Common myeloid progenitor, CD34-positive (primary cell): Measurements from ENCODE around the gene CLCN2.
"Not testable (repeated sequence)": the region's sequence is repeated elsewhere in the genome, so short reads cannot be mapped to it uniquely, and the experiment has no call there.

Experiments
- CTCF ChIA-PET: fragments of 350-600 bp; sonication (Branson Sonifier 250); formaldehyde crosslinking; loops from one replicate; lab custom pipeline; 2021; ENCODE audit warnings: antibody characterized with exemption; lab: Charles Lee
- POLR2A ChIA-PET: fragments of 350-600 bp; sonication (Branson Sonifier 250); formaldehyde crosslinking; loops from one replicate; lab custom pipeline; 2021; ENCODE audit warnings: antibody characterized with exemption; lab: Charles Lee
- DNase-seq, 3 donors: peaks; one replicate each; pipeline versions ENCODE4 v3.0.0 to v3.0.0-alpha.2; 2013
- H3K27ac ChIP-seq, 2 experiments: 1 replicate in 1 of 2; 2 replicates in 1 of 2; pipeline ENCODE4 v1.7.0; 2013; ENCODE audit warnings: inconsistent platforms in 2 of 2, low read length in 2 of 2, mild to moderate bottlenecking in 2 of 2, low read depth in 1 of 2, moderate library complexity in 1 of 2; ENCODE audit not compliant: severe bottlenecking in 2 of 2, insufficient read depth in 1 of 2, poor library complexity in 1 of 2
- H3K27me3 ChIP-seq, 5 experiments: replicated peaks in 2 of 5; 1 replicate in 3 of 5; 2 replicates in 2 of 5; pipeline versions ENCODE4 v1.6.1 to v1.7.0; 2013; ENCODE audit warnings: low read length in 4 of 5, mild to moderate bottlenecking in 2 of 5, moderate library complexity in 2 of 5, inconsistent platforms in 1 of 5; ENCODE audit not compliant: insufficient read depth in 5 of 5, control insufficient read depth in 4 of 5
- H3K36me3 ChIP-seq, 4 experiments: 1 replicate in 2 of 4; 2 replicates in 2 of 4; pipeline versions ENCODE4 v1.6.1 to v1.7.0; 2013; ENCODE audit warnings: low read length in 3 of 4, control low read depth in 1 of 4, mild to moderate bottlenecking in 1 of 4; ENCODE audit not compliant: control insufficient read depth in 4 of 4, insufficient read depth in 4 of 4
- H3K4me1 ChIP-seq, 4 experiments: 1 replicate in 3 of 4; 2 replicates in 1 of 4; pipeline versions ENCODE4 v1.6.1 to v1.7.1; 2013; ENCODE audit warnings: low read length in 3 of 4, mild to moderate bottlenecking in 3 of 4, control low read depth in 1 of 4, inconsistent platforms in 1 of 4, moderate library complexity in 1 of 4; ENCODE audit not compliant: control insufficient read depth in 4 of 4, insufficient read depth in 4 of 4; ENCODE audit errors: control extremely low read depth in 1 of 4
- H3K4me3 ChIP-seq, 7 experiments: 1 replicate in 4 of 7; 2 replicates in 3 of 7; pipeline versions ENCODE4 v1.5.1 to v1.7.0; 2013; ENCODE audit warnings: mild to moderate bottlenecking in 7 of 7, low read length in 6 of 7, moderate library complexity in 6 of 7, inconsistent platforms in 2 of 7, low read depth in 2 of 7, control low read depth in 1 of 7; ENCODE audit not compliant: insufficient read depth in 4 of 7, control insufficient read depth in 1 of 7; ENCODE audit errors: extremely low read depth in 1 of 7
- H3K9me3 ChIP-seq, 5 experiments: 1 replicate in 4 of 5; 2 replicates in 1 of 5; pipeline versions ENCODE4 v1.6.1 to v1.7.1; 2013; ENCODE audit warnings: low read length in 4 of 5, mild to moderate bottlenecking in 2 of 5, inconsistent platforms in 1 of 5, low read depth in 1 of 5, moderate library complexity in 1 of 5; ENCODE audit not compliant: control insufficient read depth in 4 of 5, insufficient read depth in 2 of 5; ENCODE audit errors: control extremely low read depth in 1 of 5
- WGBS: methylation state at CpG from one replicate; pipeline ENCODE4 v1.1.5; 2013; ENCODE audit not compliant: insufficient coverage; 5-methylcytosine and 5-hydroxymethylcytosine counted together

CLCN2 gene

GRCh38 chr3:184346480-184347190 is 14.8 kb downstream of the CLCN2 start:
- peaks cover 0 to 15% (median 6%) of the 10 kb centered on the region in 4 experiments for H3K36me3 ChIP-seq
- POLR2A ChIA-PET, result no interaction called here
- CTCF ChIA-PET, result interaction anchor here (0.8 to 2.7 kb wide), 7 partner anchors 8 to 185 kb away, joined by 3 to 9 read pairs (median 5); no protein-coding TSS in a partner anchor
- no peak overlapping the region for H3K4me3 ChIP-seq
- WGBS, result 96% methylated on average over 18 of the region's 20 CpGs
- DNase-seq, result no peak
- no peaks in the 10 kb centered on the region for H3K9me3 ChIP-seq
- H3K27ac ChIP-seq, result peak overlapping the region in 1 of 2 experiments; percentile 67
- peaks cover 0 to 23% (median 10%) of the 10 kb centered on the region in 4 experiments for H3K4me1 ChIP-seq
- H3K27me3 ChIP-seq, result no peaks in the 10 kb centered on the region

DNA sequence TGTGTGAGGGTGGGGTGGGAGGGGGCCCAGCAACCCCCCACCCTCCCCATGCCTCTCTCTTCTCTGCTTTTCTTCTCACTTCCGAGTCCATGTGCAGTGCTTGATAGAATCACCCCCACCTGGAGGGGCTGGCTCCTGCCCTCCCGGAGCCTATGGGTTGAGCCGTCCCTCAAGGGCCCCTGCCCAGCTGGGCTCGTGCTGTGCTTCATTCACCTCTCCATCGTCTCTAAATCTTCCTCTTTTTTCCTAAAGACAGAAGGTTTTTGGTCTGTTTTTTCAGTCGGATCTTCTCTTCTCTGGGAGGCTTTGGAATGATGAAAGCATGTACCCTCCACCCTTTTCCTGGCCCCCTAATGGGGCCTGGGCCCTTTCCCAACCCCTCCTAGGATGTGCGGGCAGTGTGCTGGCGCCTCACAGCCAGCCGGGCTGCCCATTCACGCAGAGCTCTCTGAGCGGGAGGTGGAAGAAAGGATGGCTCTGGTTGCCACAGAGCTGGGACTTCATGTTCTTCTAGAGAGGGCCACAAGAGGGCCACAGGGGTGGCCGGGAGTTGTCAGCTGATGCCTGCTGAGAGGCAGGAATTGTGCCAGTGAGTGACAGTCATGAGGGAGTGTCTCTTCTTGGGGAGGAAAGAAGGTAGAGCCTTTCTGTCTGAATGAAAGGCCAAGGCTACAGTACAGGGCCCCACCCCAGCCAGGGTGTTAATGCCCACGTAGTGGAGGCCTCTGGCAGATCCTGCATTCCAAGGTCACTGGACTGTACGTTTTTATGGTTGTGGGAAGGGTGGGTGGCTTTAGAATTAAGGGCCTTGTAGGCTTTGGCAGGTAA is 15.9 kb downstream of the CLCN2 start:
- Histone ChIP-seq H3K27me3 (no peaks in the 10 kb centered on the region), H3K36me3 (peaks cover 0 to 15% (median 5%) of the 10 kb centered on the region in 4 experiments), H3K9me3 (no peaks in the 10 kb centered on the region), H3K4me1 (peaks cover 0 to 30% (median 11%) of the 10 kb centered on the region in 4 experiments), H3K27ac (no peak overlapping the region), H3K4me3 (no peak overlapping the region)
- ChIA-PET CTCF (interaction anchor here (1.3 to 2.7 kb wide), 6 partner anchors 9 to 186 kb away, joined by 3 to 12 read pairs (median 8); no protein-coding TSS in a partner anchor), POLR2A (no interaction called here)
- 80% methylated on average over 13 of the region's 14 CpGs for WGBS
- DNase-seq, result peak in 2 of 3 donors; percentile 57 to 70

DNA sequence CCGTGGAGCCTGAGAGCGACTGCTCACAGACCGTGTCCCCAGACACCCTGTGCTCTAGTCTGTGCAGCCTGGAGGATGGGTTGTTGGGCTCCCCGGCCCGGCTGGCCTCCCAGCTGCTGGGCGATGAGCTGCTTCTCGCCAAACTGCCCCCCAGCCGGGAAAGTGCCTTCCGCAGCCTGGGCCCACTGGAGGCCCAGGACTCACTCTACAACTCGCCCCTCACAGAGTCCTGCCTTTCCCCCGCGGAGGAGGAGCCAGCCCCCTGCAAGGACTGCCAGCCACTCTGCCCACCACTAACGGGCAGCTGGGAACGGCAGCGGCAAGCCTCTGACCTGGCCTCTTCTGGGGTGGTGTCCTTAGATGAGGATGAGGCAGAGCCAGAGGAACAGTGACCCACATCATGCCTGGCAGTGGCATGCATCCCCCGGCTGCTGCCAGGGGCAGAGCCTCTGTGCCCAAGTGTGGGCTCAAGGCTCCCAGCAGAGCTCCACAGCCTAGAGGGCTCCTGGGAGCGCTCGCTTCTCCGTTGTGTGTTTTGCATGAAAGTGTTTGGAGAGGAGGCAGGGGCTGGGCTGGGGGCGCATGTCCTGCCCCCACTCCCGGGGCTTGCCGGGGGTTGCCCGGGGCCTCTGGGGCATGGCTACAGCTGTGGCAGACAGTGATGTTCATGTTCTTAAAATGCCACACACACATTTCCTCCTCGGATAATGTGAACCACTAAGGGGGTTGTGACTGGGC is 16.7 kb downstream of the CLCN2 start:
- DNase-seq, result no peak
- Histone ChIP-seq H3K4me3 (no peak overlapping the region), H3K27ac (no peak overlapping the region), H3K27me3 (no peaks in the 10 kb centered on the region), H3K4me1 (peaks cover 0 to 30% (median 11%) of the 10 kb centered on the region in 4 experiments), H3K9me3 (no peaks in the 10 kb centered on the region), H3K36me3 (peaks cover 0 to 15% (median 5%) of the 10 kb centered on the region in 4 experiments)
- WGBS, result 97% methylated on average over 10 of the region's 24 CpGs
- POLR2A ChIA-PET, result no interaction called here
- CTCF ChIA-PET, result interaction anchor here (0.8 to 2.7 kb wide), 6 partner anchors 9 to 169 kb away, joined by 3 to 12 read pairs (median 8); no protein-coding TSS in a partner anchor

- DNase-seq, result no peak
- Histone ChIP-seq H3K36me3 (peaks cover 0 to 15% (median 5%) of the 10 kb centered on the region in 4 experiments), H3K4me1 (peaks cover 0 to 25% (median 12%) of the 10 kb centered on the region in 4 experiments), H3K4me3 (no peak overlapping the region), H3K27ac (no peak overlapping the region), H3K9me3 (no peaks in the 10 kb centered on the region), H3K27me3 (no peaks in the 10 kb centered on the region)
- WGBS, result 100% methylated on average over 4 of the region's 5 CpGs
- CTCF ChIA-PET, result interaction anchor here (0.9 to 2.1 kb wide), 3 partner anchors 8 to 41 kb away, joined by 3 to 6 read pairs (median 4); no protein-coding TSS in a partner anchor
- POLR2A ChIA-PET, result no interaction called here
These were observed 18.1 kb downstream of the CLCN2 start for GRCh38 chr3:184343200-184343876.

DNA sequence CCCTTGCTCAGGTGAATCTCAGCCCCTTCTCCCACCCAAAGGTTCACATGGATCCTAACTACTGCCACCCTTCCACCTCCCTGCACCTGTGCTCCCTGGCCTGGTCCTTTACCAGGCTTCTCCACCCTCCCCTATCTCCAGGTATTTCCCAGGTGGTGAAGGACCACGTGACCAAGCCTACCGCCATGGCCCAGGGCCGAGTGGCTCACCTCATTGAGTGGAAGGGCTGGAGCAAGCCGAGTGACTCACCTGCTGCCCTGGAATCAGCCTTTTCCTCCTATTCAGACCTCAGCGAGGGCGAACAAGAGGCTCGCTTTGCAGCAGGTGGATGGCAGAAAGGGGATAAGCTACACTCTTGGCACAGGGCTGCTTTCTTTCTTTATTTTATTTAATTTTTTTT is 19.5 kb downstream of the CLCN2 start:
- H3K27me3 ChIP-seq, result no peaks in the 10 kb centered on the region
- H3K9me3 ChIP-seq, result no peaks in the 10 kb centered on the region
- no peak overlapping the region for H3K4me3 ChIP-seq
- ChIA-PET CTCF (interaction anchor here (0.9 to 1.5 kb wide), 4 partner anchors 9 to 30 kb away, joined by 3 to 6 read pairs (median 4); no protein-coding TSS in a partner anchor), POLR2A (no interaction called here)
- H3K27ac ChIP-seq, result no peak overlapping the region
- H3K4me1 ChIP-seq, result peaks cover 0 to 16% (median 12%) of the 10 kb centered on the region in 4 experiments
- WGBS, result 99% methylated on average over 7 of the region's 7 CpGs
- DNase-seq, result no peak
- H3K36me3 ChIP-seq, result peaks cover 0 to 15% (median 5%) of the 10 kb centered on the region in 4 experiments

- WGBS, result 98% methylated on average over 18 of the region's 19 CpGs
- H3K27me3 ChIP-seq, POLR2A ChIA-PET, DNase-seq, H3K27ac ChIP-seq, H3K9me3 ChIP-seq, H3K4me3 ChIP-seq: not testable (repeated sequence)
- Histone ChIP-seq H3K4me1 (peaks cover 1 to 30% (median 22%) of the 10 kb centered on the region in 4 experiments), H3K36me3 (peaks cover 0 to 18% (median 12%) of the 10 kb centered on the region in 4 experiments)
- CTCF ChIA-PET, result interaction anchor here (0.9 to 4.3 kb wide), 4 partner anchors 12 to 34 kb away, joined by 3 to 29 read pairs (median 6); no protein-coding TSS in a partner anchor
These were observed 21.8 kb downstream of the CLCN2 start for GRCh38 chr3:184339451-184340135.
